Measurements from ENCODE around the gene PDCD4. TPM values are rescaled to one million over a fixed set of nuclear protein-coding genes. Genes with fewer than 3 reads are reported as not detected.
A peak's percentile ranks its signal among the peaks of the same experiment; 100 is the strongest.

Gene PDCD4
- 71.6 TPM for total RNA-seq
- long read RNA-seq, transcript PDCD4-201 (12 exons, 3,602 nt): major isoform, 10 of 20 reads
- long read RNA-seq, partial matches to known transcripts: 4 of 20 reads
- long read RNA-seq, other reads (novel, unspliced or antisense): 6 of 20 reads

DNA sequence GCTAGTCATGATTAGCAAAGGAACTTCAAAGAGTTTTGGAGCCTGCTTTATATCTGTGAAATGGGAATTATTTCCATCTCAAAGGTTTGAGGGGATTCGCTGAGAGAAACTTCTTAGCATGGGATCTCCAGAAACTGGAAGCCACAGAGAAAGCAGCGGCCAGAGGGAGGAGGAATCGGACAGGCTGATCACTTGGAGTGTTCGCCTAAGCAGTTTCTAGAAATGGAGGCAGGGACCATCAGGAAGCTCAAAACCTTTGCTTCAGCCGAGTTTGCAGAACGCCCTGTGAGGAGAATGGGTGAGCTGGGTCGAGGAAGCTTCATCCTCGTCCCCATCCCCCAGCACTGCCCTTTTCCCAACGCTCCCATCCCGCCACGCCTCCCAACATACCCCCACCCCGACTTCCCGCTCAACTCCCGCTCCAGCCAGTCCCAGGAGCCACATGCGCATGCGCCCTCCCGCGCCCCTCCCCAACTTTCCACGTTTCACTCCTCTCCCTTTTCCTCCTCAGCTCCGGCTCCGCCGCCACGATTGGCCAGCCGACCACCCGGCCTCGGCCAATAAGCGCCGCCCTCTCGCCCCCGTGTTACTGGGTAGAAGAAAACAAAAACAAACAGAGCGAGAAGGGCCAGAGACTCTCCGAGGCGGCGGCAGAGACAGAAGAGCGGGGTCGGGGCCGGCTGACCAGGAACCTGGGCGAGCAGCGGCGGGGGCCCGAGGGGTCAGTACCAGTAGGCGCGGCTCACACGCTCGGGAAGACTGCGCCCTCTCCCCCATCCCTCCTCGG is at the start of gene PDCD4:
TSS of gene PDCD4 (plus strand) at position 631 of the 787 bp plus-strand sequence. CDS start 4,100 bp downstream, outside the sequence.
- peak; percentile 96 for ATAC-seq
- DNase-seq (ENCODE audit: missing footprints): peak; percentile 100
- intact Hi-C loops (cut with DNase I): loop anchor here (2.0 to 5.0 kb wide), 3 partner anchors 47 to 114 kb away; partner anchors contain the start of genes BBIP1 and SHOC2

DNA sequence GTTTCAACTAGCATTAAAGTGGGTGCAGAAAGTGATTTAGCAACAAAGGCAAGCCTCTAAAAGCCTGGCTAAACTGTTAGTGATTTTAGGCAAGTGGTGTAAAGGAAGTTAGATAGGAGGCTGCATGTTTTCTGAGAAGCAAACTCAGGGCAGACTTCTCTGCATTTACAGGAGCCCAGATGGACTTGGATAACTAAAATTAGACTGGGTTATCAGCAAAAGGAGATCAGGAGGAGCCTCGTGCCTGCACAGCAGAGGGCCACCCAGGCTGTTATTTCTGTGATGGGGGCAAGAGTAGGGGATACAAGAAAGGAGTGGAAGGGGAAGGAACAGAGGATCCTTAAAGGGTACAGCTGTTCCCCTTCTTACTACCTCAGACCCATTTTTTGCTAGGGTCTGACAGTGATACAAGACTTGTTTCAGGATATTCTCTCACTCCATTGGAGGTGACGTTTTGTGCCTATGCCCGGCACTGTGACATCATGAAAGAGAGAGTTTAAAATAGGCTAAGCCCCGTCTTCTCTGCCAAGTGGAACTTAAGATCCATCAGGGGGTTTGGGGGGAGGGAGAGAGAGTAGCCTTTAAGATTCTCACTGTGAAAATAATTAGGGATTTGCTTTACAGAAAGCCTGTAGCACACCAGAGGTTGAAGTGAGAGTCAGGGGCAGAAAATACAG is 49.6 kb upstream of the PDCD4 start:
- ATAC-seq: no peak
- intact Hi-C loops (cut with DNase I): no loop called here
- DNase-seq (ENCODE audit: missing footprints): no peak

DNA sequence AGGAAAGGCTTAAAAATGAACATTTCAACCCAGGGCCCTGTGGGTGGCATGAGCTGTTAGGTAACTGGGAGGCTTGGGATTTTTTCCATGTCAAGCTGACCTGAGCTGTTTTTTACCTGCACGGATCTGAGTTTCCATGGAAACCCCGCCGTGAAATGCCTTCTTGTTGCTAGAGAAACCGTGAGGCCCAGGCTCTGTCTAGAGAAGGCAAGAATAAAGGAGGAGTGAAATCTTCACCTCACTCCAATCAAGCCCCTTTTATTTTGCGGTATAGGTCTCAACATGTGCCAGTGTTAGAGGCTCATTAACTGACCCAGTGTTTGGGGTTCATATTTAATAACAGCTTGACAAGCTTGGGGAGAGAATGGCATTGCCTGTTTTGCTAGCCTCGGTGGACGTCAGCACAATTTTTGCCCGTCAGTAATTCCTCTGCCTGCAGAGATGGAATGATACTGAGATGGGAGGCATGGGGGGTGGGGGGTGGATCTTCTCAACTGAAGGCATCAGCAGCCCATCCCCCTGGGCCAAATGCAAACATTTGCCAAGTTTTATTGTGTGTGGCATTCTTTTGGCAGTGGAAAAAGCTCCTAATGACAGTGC is 48.9 kb upstream of the PDCD4 start:
- no peak for DNase-seq (ENCODE audit: missing footprints)
- intact Hi-C loops (cut with DNase I): no loop called here
- no peak for ATAC-seq

DNA sequence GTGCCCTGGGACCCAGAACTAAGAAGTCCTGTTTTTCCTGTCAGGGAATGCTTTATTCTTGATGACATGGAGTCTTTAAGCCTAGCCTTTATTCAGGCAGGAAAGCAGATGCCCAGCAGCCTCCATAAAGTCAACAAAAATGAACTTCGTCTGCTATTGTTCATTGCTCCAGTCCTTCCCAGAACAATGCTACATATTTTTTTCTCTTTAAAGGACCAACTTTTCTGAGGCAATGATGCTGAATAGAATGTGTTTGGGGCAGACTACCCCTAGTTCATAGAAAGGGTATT is 47.6 kb upstream of the PDCD4 start:
- intact Hi-C loops (cut with DNase I): no loop called here
- DNase-seq (ENCODE audit: missing footprints) (no peak), ATAC-seq (no peak)

DNA sequence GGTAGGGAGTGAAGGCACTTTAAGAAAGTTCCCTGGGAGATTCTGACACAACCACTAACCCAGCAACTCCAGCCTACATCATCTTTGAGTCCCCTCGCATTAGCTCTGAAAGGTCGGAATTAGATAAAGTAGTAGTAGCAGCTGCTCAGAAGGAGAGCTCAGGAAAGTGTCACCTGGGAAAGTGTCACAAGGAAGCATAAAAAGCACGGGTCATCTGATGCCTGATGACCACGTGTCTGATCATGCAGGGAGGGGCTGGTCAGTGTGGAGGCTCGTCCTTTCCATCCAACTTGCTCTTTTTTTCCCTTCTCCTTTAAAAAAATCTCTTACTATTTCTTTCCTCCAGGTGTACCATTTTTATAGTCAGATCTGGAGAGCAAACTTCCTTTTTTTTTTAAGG is 47.1 kb upstream of the PDCD4 start:
- DNase-seq (ENCODE audit: missing footprints) (no peak), ATAC-seq (no peak)
- intact Hi-C loops (cut with DNase I): no loop called here

DNA sequence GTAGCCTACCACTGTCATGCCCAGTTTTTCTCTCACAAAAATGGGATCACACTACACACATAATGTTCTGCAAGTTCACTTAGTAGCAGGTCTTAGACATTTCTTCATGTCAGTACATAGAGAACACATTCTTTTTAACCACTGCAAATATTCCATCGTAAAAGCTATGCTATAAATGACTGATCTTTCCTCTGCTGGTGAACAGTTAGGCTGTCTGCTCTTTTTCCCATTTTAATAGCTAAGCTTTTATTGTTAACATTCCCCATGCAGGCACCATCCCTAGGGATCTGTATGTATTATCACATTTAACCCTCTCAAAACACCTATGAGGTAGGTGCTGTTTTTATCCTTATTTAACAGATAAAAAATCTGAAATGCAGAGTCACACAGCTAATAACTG is 46.2 kb upstream of the PDCD4 start:
- no peak for DNase-seq (ENCODE audit: missing footprints)
- intact Hi-C loops (cut with DNase I): no loop called here

DNA sequence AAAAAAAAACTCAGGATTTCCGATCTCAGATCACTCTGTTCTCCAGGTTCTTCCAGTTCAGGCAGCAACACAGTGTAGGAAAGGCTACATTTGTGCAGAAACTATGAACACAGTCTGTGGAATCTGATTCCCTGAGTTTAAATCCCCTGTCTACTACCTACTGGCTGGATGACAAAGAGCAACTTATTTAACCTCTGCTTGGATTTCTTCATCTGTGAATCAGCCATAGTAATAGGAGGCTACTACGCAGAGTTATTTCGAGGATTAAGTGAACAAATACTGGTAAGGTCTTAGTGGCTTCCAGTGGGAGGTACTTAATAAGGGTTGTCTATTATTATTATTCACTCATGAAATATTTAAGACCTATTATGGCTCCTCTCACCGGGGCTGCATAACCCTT is 44.3 kb upstream of the PDCD4 start:
- DNase-seq (ENCODE audit: missing footprints) (no peak), ATAC-seq (no peak)
- intact Hi-C loops (cut with DNase I): no loop called here

More for the DNA sequence above, 46.2 kb upstream of the PDCD4 start:
- no peak for ATAC-seq

DNA sequence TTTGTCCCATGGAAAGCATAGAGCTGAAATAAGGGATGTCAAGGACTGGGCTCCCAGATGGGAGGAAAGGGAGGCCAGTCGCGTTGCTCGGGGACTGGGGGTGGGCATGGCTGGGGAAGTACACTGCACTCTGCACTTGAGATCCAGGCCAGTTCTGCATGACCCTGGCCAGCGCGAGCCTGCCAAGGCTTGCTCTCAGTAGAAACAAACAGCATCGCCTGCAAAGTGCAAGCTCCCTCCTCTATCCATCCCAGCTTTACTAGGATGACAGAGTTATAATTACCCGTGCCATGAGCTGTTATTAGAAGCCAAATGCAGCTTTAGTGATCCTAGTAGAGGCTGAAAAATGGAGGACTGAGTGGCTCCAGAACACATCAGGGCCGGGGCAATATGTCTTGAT is 43.9 kb upstream of the PDCD4 start:
- DNase-seq (ENCODE audit: missing footprints): no peak
- intact Hi-C loops (cut with DNase I): no loop called here
- ATAC-seq: peak; percentile 46

DNA sequence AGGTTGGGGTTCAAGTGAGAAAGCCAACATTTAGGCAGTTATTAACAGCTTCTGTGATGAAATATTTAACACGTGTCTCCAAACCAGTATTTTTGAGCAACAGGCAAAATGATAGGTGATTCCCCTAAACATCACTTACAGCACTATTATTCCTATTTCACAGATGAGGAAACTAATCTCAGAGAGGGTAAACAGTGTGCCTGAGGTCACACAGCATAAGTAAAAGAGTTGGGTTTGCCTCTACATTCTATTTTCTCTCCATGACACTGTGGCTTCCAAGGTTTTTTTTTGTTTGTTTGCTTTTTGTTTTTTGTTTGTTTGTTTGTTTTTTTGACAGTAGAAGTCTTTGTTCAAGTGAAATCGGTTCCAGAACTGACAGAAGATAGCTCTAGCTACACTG is 43.2 kb upstream of the PDCD4 start:
- no peak for DNase-seq (ENCODE audit: missing footprints)
- no peak for ATAC-seq
- intact Hi-C loops (cut with DNase I): no loop called here

DNA sequence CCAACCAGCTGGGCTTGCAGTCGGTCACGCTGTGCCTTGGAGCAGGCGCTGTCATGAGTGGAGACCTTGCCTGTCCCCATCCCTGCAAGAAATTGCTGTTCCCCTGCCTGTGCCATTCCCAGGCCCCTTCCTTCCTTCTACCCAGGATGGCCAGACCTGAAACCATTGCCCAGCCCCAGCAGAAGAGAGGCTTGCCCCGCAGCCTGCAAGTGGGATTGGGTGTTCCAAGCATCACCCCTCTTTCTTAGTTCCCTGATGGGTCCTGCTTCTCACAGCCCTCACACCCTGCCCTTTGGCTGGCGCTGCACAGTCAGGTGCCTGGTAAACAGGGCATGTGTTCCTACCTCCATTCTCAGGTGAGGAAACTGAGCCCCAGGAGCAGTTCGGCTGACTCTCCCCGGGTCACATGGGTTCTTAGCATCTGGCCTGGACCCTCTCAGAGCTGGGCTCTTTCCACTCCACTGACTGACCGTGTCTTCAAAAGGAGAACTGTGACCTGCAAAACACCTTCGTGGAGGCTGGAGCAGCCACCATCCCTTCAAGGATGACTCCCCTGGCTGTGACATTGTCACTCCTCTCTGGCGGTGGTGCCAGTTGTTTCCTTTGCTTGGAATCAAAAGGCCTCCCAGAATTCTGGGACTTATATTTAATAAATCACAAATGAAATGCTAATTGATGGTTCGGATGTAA is 41.9 kb upstream of the PDCD4 start:
- DNase-seq (ENCODE audit: missing footprints): no peak
- intact Hi-C loops (cut with DNase I): no loop called here

DNA sequence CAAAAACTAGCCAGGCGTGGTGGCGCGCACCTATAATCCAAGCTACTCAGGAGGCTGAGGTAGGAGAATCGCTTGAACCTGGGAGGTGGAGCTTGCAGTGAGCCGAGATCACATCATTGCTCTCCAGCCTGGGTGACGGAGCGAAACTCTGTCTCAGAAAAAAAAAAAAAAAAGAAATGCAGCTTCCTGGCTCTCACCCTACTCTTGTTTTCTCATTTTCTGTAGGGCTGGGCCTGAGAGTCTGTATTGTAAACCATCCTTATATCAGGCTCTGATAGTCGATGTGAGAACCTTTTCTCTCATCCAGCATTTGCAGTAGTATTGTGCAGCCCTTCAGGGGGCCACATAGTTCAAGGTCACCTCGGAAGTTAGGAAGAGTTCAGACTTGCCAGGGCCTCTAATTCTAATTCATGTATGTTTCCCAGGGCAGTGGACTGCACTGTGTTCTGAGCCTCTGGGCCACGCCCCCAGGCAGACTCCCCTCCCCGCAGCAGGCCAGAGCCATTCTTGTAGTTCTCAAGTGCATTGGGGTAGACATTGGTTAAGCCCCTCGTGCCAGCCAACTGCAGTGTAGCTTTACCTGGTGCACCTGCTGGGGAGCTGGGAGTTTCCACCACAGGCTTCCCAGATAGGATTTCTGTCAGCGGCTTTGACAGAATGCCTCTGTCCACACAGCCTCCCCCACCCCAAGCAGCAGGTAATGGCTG is 38.3 kb upstream of the PDCD4 start:
- ATAC-seq: no peak
- DNase-seq (ENCODE audit: missing footprints): no peak
- intact Hi-C loops (cut with DNase I): no loop called here

More for the DNA sequence above, 41.9 kb upstream of the PDCD4 start:
- no peak for ATAC-seq

DNA sequence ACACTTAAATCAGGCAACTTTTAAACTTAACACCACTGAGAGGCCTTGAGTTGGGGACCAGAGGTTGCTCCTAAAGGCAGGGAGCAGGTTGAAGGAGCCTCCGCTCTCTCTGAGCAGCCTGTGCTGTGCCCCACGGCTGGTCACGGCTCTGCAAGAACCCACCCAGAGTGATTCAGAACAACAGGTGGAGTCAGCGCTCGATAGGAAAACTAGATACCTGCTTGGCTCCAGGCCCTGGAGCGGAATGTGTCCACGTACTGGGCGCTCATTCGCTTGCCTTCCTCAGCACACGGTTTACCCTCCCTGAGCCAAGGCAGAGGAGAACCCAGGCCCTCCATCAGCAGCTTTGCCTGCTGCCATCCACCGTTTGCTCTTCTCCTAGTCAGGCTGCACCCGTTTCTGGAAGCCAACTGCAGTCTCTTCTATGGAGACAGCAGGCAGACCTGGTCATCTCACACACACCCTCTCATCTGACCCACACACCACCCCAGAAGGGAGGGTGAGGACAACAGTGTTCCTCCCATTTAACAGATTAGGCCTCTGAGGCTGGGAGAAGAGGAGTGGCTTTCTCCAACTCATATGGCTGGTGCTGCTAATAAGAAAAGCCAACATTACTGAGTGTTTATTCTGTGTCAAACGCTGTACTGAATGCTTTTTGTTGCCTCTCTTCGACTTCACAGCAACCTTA is 37.6 kb upstream of the PDCD4 start:
- no peak for ATAC-seq
- no peak for DNase-seq (ENCODE audit: missing footprints)
- intact Hi-C loops (cut with DNase I): no loop called here

DNA sequence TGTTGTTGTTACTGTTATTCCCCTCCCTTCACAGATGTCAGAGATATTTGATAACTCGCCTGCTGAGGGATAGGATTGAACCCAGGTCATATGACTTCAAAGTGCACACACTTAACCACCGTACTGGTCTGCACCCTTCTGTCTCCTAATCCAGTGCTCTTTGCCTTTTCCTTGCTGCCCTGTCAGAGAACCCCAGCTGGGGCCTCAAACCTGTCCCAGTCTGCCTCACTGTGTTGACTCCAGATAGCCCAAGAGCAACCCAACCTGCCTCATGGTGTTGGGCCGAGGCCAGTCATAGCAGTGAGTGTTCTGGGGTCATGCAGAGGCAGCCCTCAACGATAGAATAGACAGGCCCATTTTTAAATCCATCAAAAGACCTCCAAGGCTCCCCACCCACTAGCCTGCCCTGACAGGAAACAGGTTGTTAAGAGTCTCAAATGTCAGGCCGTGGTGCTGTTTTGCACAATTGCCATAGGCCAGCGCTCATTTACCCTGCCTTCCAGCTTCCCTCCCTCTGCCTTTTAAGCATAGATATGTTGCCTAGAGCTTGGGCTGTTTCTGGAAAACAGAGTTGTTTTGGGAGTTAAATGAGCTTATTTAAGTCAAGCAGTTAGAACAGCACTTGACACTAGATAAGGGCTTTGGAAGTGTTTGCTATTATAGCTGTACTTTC is 37.0 kb upstream of the PDCD4 start:
- intact Hi-C loops (cut with DNase I): no loop called here
- DNase-seq (ENCODE audit: missing footprints) (peak; percentile 74), ATAC-seq (peak; percentile 79)

DNA sequence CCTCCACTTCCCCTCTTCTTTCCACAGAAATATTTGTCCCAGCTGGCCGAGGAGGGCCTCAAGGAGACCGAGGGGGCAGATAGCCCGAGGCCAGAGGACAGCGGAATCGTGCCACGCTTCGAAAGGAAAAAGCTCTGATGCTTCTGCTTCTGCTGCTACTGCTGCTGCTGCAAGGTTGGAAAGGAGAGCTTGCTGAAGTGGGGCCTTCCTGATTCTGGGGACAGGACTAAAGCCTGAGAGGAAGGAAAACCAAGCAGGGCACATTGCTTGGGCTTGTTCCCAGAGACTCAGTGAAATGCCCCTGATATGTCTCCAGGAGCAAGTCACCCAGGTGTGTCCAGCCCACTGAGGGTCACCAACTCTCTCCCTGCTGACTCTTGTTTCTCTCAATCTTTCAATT is 35.9 kb upstream of the PDCD4 start:
- ATAC-seq (no peak), DNase-seq (ENCODE audit: missing footprints) (no peak)
- intact Hi-C loops (cut with DNase I): no loop called here

DNA sequence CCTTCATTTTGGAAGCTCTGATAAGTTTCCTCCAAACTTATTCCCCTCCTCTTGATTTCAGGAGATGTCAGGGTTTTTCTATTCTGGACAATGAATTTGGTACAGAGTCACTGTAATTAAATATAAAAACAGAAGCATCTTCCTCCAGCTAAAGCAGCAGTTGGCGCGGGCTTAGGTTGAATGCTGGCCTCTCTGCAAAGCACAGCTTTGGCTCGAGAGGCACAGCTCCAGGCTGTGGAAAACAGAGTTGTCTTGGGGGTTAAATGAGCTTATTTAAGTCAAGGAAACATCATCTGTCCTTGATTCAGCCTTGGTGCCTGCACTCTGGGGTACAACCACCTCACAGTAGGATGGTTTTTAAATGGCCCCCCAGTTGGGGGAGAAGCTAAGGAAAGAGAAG is 35.0 kb upstream of the PDCD4 start:
- DNase-seq (ENCODE audit: missing footprints) (no peak), ATAC-seq (no peak)
- intact Hi-C loops (cut with DNase I): no loop called here

DNA sequence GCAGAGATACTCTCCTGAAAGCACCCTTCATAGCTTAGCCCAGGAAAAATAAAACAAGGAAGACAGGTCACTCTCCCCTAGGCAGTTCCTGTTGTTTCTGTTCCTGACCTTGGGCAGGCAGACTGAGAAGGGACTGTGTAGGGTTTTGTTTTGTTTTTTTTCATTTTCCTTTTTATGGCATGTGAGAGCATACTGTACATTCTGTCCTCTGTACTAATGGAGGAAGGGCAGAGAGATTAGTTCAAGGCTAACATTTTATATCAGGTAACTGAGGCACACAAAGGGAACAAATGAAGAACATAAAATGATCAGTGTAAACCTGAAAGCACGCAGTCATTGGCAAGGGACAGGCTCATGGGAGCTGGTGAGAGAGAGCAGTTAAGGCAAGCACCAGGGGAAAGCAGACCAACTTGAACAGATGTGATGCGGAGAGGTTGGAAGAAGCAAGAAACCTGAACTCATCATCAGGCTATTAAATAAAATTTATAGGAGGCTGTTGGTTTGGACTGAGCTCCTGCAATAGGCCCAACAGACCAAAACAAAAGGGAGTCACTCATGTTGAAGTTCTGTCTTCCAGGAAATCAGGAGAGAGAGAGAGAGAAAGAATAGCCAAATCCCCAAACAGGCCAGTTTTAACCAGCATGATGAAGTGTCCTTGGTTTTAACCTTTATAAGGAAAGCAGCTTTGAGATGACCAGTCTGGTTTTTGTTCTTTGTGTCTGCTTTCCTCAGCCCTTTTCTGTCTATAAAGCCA is 34.1 kb upstream of the PDCD4 start:
- DNase-seq (ENCODE audit: missing footprints) (no peak), ATAC-seq (peak; percentile 20)
- intact Hi-C loops (cut with DNase I): no loop called here

All from Right ventricle myocardium inferior (tissue), 1 donor.